Epithelial cell of esophagus (primary cell): ENCODE measurements around the gene CDK3.

Experiments
- DNase-seq: peaks from one replicate; pipeline ENCODE4 v3.0.0; 2010; ENCODE audit warnings: low read depth
- H3K4me3 ChIP-seq: 2 replicates; pipeline ENCODE4 v1.5.1; 2011; ENCODE audit warnings: mild to moderate bottlenecking, low read length, control low read depth
- TF ChIP-seq, protein P1 (sequence below): IDR thresholded peaks from 2 replicates; pipeline ENCODE4 v1.5.1; 2011; ENCODE audit warnings: low read depth, mild to moderate bottlenecking, low read length, control low read depth, inconsistent platforms; ENCODE audit not compliant: insufficient read depth; ENCODE audit errors: missing control alignments

CDK3 gene

DNA sequence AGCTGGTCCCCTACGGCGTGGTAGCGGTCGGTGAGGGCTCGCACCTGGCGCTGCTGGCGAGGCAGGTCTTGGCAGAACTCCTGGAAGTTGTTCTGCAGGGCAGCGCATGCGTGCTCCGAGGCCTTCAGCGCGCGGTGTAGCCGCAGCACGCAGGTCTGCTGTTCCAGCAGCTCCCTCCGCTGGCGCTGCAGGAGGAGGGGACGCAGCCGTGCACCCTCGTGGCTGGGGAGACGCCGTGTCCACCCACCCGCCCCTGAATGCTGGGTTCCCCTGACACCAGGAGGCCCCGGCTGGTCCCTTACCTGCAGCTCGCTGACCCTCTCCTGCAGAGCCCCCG is 14.2 kb downstream of the CDK3 start:
- no peak overlapping the region for H3K4me3 ChIP-seq
- TF ChIP-seq, protein P1, sequence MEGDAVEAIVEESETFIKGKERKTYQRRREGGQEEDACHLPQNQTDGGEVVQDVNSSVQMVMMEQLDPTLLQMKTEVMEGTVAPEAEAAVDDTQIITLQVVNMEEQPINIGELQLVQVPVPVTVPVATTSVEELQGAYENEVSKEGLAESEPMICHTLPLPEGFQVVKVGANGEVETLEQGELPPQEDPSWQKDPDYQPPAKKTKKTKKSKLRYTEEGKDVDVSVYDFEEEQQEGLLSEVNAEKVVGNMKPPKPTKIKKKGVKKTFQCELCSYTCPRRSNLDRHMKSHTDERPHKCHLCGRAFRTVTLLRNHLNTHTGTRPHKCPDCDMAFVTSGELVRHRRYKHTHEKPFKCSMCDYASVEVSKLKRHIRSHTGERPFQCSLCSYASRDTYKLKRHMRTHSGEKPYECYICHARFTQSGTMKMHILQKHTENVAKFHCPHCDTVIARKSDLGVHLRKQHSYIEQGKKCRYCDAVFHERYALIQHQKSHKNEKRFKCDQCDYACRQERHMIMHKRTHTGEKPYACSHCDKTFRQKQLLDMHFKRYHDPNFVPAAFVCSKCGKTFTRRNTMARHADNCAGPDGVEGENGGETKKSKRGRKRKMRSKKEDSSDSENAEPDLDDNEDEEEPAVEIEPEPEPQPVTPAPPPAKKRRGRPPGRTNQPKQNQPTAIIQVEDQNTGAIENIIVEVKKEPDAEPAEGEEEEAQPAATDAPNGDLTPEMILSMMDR, result no peak
- DNase-seq, result no peak

DNA sequence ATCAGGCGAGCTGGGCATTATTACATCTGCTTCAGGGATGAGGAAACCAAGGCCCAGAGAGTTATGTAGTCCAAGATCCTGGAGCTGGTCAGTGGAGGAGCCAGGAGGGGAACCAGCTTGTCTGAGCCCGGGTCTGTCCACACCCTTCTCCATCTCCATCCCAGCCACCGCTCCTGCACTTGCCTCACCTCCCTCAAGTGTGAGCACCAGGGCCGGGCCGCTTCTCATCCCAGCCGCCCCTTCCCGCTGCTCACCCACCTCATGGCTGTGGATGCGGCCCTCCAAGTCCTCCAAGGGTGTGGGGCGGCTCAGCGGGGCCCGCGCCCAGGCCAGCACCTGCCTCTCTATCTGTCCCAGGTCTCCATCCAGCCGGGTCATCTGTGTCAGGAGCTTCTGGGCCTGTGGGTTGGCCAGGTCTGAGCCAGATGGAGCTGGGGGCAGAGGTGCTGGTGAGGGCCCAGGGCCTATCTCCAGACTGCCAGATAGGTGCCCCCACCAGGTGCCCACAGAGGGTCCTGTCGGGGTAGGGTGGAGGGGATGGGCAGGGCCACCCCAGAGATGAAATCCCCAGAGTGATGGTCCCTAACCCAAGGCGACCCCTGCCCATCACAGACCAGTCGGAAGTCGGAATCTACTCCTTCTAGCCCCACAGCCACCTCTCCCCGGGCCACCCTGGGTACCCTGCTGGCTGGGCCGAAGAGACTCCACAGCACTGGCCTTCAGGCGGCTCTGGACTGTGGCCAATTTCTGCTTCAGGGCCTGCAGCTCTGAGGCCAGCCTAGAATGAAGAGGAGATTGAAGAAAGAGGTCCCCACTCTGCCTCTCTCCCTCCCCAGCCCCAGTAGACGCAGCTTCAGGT is 17.1 kb downstream of the CDK3 start:
- TF ChIP-seq, protein P1, result no peak
- no peak for DNase-seq
- no peak overlapping the region for H3K4me3 ChIP-seq

DNA sequence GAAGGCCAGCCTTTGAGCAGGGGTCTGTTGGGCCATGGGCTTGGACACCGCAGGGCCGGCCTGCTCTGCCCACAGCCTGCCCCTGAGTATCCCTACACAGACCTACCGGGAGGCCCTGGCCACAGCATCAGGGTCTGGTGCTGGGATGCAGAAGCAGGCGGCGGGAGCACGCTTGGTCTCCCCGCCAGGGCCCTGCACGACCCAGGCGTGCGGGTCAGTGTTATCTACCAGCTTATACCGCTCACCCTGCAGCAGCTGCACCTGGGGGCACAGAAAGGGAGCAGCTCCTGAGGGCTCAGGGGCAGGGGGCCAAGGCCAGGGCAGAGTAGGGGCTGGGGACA is 17.7 kb downstream of the CDK3 start:
- no peak for DNase-seq
- TF ChIP-seq, protein P1, result no peak
- H3K4me3 ChIP-seq, result no peak overlapping the region

DNA sequence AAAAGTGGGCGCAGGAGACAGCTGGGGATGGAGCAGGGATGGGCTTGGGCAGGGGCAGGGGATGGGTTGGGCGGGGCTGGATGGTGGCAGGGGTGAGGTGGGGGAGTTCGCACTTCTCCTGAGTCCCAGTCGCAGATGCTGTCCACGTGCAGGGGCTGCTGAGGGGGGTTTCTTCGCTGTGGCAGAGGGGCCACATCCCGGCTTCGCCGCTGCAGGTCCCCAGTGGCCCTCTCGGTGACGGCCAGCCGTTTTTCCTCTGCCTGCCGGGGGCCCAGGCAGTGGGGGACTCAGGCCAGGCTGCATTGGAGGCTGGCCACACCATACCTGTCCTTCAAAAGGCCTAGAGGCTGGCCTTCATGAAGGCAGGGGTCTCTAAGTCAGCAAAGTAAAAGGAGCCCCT is 18.1 kb downstream of the CDK3 start:
- DNase-seq, result no peak
- TF ChIP-seq, protein P1, result no peak
- H3K4me3 ChIP-seq, result no peak overlapping the region

DNA sequence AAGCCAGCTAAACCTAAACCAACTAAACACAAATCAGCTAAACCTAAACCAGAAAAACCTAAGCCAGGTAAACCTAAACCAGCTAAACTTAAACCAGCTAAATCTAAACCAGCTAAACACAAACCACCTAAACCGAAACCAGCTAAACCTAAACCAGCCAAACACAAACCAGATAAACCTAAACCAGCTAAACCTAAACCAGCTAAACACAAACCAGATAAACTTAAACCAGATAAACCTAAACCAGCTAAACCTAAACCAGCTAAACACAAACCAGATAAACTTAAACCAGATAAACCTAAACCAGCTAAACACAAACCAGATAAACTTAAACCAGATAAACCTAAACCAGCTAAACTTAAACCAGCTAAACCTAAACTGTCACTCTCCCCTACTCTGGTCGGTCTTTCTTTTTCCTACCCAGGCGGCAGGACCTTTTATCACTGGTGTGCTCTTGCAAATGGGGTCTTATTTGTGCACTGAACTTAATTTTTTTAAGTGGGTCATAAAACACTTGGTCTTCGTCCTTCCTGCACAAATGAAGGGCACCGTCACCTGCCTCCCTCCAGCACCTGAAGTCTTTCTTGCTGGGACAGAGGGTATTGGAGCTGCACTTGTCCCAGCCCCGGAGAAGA is 19.3 kb downstream of the CDK3 start:
- no peak for DNase-seq
- TF ChIP-seq, protein P1, result no peak
- no peak overlapping the region for H3K4me3 ChIP-seq

DNA sequence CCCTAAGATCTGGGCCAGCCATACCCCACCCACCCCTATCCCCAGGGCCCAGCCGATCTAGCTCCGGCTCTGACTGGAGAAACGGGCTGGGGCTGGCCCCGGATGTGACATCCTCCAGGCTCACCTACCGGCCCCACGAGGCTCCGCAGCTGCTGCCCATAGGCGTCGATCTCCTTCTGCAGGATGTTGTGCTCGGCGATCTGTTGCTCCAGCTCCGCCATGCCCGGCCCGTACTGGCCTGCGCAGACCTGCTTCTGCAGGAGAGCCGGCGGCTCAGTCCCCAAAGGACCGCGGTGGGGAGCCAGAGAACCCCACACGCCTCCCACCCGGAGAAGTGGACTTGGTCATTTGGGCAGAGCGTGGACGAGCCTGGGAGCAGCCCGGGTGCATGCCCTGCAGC is 21.6 kb downstream of the CDK3 start:
- H3K4me3 ChIP-seq, result no peak overlapping the region
- no peak for DNase-seq
- TF ChIP-seq, protein P1, result no peak
